ENCODE data around the gene CLIC3.

DNA sequence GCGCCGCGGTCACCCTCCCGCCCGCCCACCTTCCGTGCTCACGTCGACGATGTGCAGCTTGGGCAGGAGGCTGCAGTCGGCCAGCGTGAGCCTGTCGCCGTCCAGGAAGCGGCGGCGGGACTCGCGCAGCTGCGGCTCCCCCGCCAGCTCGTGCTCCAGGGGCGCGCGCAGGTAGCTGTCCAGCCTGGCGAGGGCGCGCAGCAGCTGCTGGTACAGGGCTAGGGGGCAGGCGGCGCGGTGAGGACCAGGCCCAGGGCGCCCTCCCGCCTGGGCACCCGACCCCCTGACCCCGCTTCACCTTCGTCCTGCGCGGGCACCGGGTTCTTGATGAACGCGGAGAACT lies 1.5 kb downstream of the CLIC3 start:
- TF ChIP-seq, protein P1, sequence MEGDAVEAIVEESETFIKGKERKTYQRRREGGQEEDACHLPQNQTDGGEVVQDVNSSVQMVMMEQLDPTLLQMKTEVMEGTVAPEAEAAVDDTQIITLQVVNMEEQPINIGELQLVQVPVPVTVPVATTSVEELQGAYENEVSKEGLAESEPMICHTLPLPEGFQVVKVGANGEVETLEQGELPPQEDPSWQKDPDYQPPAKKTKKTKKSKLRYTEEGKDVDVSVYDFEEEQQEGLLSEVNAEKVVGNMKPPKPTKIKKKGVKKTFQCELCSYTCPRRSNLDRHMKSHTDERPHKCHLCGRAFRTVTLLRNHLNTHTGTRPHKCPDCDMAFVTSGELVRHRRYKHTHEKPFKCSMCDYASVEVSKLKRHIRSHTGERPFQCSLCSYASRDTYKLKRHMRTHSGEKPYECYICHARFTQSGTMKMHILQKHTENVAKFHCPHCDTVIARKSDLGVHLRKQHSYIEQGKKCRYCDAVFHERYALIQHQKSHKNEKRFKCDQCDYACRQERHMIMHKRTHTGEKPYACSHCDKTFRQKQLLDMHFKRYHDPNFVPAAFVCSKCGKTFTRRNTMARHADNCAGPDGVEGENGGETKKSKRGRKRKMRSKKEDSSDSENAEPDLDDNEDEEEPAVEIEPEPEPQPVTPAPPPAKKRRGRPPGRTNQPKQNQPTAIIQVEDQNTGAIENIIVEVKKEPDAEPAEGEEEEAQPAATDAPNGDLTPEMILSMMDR (IDR thresholded peaks at IDR 0.05), result no peak
- TF ChIP-seq EZH2phosphoT487 (IDR thresholded peaks at IDR 0.05), result no peak
